NT2/D1 (cell line): ENCODE measurements around the gene RTTN.

Source experiments
- SUZ12 ChIP-seq: IDR thresholded peaks from 2 replicates; pipeline ENCODE4 v1.6.1; 2011; ENCODE audit not compliant: insufficient read length, insufficient read depth; ENCODE audit errors: extremely low read depth
- YY1 ChIP-seq: IDR thresholded peaks from 2 replicates; pipeline ENCODE4 v1.6.1; 2011; ENCODE audit not compliant: insufficient read length, insufficient read depth
- ZNF274 ChIP-seq: IDR thresholded peaks from 2 replicates; pipeline ENCODE4 v1.6.1; 2011; ENCODE audit warnings: mild to moderate bottlenecking, low read depth, low read length

DNA sequence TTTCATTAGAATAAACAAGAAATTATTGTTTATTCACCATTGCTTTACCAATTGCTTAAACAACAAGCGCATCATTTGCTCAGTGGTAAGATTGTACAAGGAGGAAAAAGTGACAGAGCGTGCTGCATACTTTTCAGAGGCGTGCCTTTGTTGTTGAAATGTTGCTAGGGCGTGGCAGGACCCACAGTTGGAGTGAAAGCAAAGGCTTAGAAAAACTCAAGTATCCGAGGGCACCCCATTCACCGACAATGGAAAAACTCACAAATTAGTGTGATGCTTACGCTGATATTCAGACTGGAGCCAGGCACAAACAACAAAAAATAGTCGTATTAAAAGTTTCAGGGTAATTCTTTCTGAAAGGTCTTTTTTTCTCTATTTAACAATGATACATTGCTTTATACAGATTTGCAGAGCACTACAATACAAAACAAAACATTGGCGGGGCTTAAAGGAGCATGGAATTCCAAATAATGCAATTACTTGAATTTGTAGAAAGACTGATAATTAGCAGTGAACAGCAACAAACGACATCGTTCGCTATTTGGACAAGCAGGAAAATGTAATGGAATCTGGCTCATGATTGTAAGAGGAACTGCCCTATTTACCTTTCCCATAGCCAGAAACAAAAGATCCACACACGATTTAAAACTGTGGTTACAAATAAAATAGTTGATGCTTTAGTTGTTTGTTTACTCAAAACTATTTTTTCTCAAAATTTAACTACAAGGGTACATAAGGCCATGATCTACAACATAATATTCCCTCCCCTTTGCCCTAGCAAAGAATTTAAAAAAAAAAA, 37.8 kb upstream of the RTTN start:
- TF ChIP-seq YY1 (no peak), ZNF274 (no peak), SUZ12 (no peak)
